ENCODE data around the gene TXNRD1.

- no peak for TF ChIP-seq GLIS3 (CRISPR knock-in tag; IDR thresholded peaks at IDR 0.05)
- no peak for TF ChIP-seq ZNF565 (CRISPR knock-in tag; conservative IDR thresholded peaks at IDR 0.05; ENCODE audit: low read depth)
- TF ChIP-seq PPARA (CRISPR knock-in tag; IDR thresholded peaks at IDR 0.05; ENCODE audit: borderline replicate concordance) = no peak
- no peak for TF ChIP-seq PATZ1 (CRISPR knock-in tag; IDR thresholded peaks at IDR 0.05; ENCODE audit: borderline replicate concordance)
Observed at GRCh38 chr12:104165801-104166200, 49.8 kb upstream of the TXNRD1 start.

Measured in SK-N-SH treated with all-trans-retinoic acid at 6 μM for 48 hours (cell line).